IPS-15b (cell line): ENCODE results near the gene MTG2.

Source experiments
- H3K27me3 ChIP-seq: one replicate; pipeline ENCODE4 v1.6.1; 2013; ENCODE audit warnings: low read length; ENCODE audit not compliant: control insufficient read depth, insufficient read depth
- H3K36me3 ChIP-seq: one replicate; pipeline ENCODE4 v1.6.1; 2013; ENCODE audit warnings: low read length; ENCODE audit not compliant: control insufficient read depth, insufficient read depth
- H3K4me1 ChIP-seq: one replicate; pipeline ENCODE4 v1.6.1; 2013; ENCODE audit warnings: mild to moderate bottlenecking, low read length; ENCODE audit not compliant: control insufficient read depth, insufficient read depth
- H3K4me3 ChIP-seq: one replicate; pipeline ENCODE4 v1.5.1; 2013; ENCODE audit warnings: low read depth, low read length
- H3K9ac ChIP-seq: one replicate; pipeline ENCODE4 v1.6.1; 2013; ENCODE audit warnings: low read depth, mild to moderate bottlenecking, low read length
- H3K9me3 ChIP-seq: one replicate; pipeline ENCODE4 v1.6.1; 2013; ENCODE audit warnings: mild to moderate bottlenecking, low read length; ENCODE audit not compliant: control insufficient read depth, insufficient read depth

Gene MTG2

DNA sequence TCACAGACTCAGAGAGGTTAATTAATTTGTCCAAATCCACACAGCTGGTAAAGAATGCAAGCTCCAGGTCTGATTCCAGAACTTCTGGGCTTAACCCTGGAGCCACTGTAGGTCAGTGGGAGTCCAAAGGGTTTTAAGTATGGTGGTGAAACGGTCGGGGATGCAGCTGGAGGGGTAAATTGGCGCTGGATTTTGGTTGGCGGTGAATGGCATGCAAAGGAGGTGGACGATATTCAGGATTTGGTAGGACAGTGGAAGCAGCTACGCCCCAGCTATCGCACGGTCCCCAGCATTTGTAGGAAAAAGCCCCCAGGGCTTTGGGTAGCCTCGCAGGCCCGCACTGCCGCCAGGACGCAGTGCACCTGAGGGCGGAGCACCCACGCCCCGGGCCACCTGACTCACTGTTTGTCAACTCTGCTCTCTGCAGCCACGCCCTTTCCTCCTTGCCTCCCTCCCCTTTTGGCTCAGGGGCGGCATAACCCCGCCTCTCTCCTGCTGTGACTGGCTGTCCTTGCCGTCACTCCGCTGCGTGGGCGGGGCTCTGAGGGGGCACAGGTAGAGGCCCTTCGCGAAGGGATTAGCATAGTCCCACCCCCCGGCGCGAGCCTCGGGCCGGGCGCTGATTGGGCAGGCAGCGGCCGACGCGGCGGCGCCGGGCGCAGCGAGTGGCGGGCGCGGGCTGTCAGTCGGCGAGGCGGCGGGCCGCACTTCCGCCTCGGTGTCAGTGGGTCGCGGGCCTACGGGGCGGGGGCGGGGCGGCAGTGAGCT lies 55.2 kb downstream of the MTG2 start, which contains the start of gene OSBPL2:
TSS of gene OSBPL2 (plus strand) at position 721 of the 768 bp plus-strand sequence. CDS start 17,664 bp downstream, outside the sequence.
- H3K9me3 ChIP-seq: no peaks in the 10 kb centered on the region
- H3K4me1 ChIP-seq: peaks cover 3% of the 10 kb centered on the region
- peaks cover 3% of the 10 kb centered on the region for H3K36me3 ChIP-seq
- H3K27me3 ChIP-seq: no peaks in the 10 kb centered on the region
- peak within 1 kb of the TSS; percentile 54 for H3K9ac ChIP-seq
- H3K4me3 ChIP-seq: peak within 1 kb of the TSS; percentile 82

DNA sequence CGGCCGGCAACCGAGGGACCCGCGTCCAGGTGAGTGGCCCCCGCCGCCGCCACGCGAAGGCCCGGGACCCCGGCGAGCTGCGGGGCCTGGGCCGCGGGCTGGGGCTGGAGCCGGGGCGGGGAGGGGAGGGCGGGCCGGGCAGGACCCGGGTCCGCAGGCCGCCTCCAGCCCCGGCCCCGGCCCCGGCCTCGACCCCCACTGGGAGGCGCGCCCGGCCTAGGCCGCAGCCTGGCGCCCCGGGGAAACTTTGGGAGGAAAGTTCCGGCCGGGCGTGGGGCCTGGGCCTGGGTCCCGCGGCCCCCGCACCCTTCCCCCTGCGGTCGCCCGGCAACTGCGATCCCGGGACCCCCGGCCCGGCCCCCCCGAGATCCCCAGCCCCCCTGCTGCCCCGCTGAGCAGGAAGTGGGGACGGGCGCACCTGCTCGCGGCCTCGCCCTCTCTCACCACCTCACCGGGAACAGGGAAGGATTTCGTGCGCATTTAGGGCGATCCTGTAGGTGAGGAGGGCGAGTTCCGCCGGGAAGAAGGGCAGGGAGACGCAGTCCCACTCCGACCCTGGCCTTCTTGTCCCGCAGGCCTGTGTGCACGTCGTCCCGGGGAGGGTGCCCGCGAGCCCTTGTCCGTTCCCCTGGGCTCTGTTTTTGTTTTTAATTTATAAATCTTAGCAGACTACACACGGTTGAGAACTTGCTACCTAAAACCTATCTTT lies 55.9 kb downstream of the MTG2 start:
- Histone ChIP-seq H3K9me3 (no peaks in the 10 kb centered on the region), H3K27me3 (no peaks in the 10 kb centered on the region), H3K4me3 (peak overlapping the region; percentile 82), H3K4me1 (peaks cover 3% of the 10 kb centered on the region), H3K36me3 (peaks cover 3% of the 10 kb centered on the region), H3K9ac (peak overlapping the region; percentile 54)

- Histone ChIP-seq H3K9ac (peak overlapping the region; percentile 54), H3K4me1 (peaks cover 3% of the 10 kb centered on the region), H3K4me3 (peak overlapping the region; percentile 82), H3K27me3 (no peaks in the 10 kb centered on the region), H3K9me3 (no peaks in the 10 kb centered on the region), H3K36me3 (peaks cover 3% of the 10 kb centered on the region)
These were observed 56.6 kb downstream of the MTG2 start for GRCh38 chr20:62239278-62239879.

- peaks cover 3% of the 10 kb centered on the region for H3K36me3 ChIP-seq
- peaks cover 3% of the 10 kb centered on the region for H3K4me1 ChIP-seq
- no peak overlapping the region for H3K4me3 ChIP-seq
- H3K9me3 ChIP-seq: no peaks in the 10 kb centered on the region
- H3K9ac ChIP-seq: no peak overlapping the region
- H3K27me3 ChIP-seq: no peaks in the 10 kb centered on the region
These were observed 57.3 kb downstream of the MTG2 start for GRCh38 chr20:62240020-62240685.

DNA sequence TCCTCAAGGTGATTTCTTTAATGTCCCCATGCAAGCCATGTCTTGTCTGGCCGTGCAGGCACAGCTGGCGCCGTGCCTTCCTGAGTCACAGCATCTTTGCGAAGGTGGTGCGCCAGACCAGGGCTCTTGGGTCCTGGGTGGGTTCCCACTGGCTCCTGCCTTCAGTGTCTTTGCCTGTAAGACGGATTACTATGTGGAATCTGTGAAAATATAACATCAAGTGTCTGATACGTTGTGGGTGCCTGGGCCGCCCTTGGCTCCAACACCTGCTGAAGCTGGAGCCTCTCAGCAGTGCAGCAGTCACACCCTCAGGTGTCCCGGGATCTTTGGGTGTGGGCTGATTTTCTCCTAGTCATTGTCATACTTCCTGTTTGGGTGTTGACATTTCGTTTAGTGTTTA lies 58.7 kb downstream of the MTG2 start:
- no peak overlapping the region for H3K9ac ChIP-seq
- H3K4me1 ChIP-seq: peaks cover 3% of the 10 kb centered on the region
- no peaks in the 10 kb centered on the region for H3K27me3 ChIP-seq
- H3K36me3 ChIP-seq: peaks cover 3% of the 10 kb centered on the region
- no peak overlapping the region for H3K4me3 ChIP-seq
- H3K9me3 ChIP-seq: no peaks in the 10 kb centered on the region

- H3K4me3 ChIP-seq: no peak overlapping the region
- no peaks in the 10 kb centered on the region for H3K27me3 ChIP-seq
- H3K4me1 ChIP-seq: peaks cover 6% of the 10 kb centered on the region
- peaks cover 3% of the 10 kb centered on the region for H3K36me3 ChIP-seq
- H3K9ac ChIP-seq: no peak overlapping the region
- no peaks in the 10 kb centered on the region for H3K9me3 ChIP-seq
These were observed 59.3 kb downstream of the MTG2 start for GRCh38 chr20:62242176-62242575.

DNA sequence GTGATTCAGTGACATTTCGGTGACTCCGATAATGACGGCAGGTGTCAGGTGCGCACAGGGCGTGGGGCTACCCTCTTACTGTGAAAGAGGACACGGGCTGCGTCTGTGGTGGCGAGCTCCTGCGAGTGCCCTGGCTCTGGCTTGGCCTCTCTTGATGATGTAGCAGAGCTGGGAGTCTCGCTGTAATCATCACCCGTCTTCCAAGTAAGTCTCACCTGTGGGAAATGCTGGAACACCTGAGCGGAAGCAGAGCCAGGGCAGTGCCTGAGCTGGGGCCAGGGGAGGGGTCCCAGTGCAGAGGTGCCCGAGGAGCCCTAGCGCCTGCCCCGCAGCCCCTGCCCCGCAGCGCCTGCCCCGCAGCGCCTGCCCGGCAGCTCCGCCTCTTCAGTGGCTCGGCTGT lies 60.3 kb downstream of the MTG2 start:
- Histone ChIP-seq H3K4me3 (no peak overlapping the region), H3K36me3 (peaks cover 3% of the 10 kb centered on the region), H3K9me3 (no peaks in the 10 kb centered on the region), H3K27me3 (no peaks in the 10 kb centered on the region), H3K4me1 (peaks cover 4% of the 10 kb centered on the region), H3K9ac (peak overlapping the region; percentile 37)

- Histone ChIP-seq H3K9ac (no peak overlapping the region), H3K27me3 (no peaks in the 10 kb centered on the region), H3K4me3 (no peak overlapping the region), H3K4me1 (peaks cover 4% of the 10 kb centered on the region), H3K9me3 (no peaks in the 10 kb centered on the region), H3K36me3 (peaks cover 3% of the 10 kb centered on the region)
These were observed 61.2 kb downstream of the MTG2 start for GRCh38 chr20:62243906-62244515.

DNA sequence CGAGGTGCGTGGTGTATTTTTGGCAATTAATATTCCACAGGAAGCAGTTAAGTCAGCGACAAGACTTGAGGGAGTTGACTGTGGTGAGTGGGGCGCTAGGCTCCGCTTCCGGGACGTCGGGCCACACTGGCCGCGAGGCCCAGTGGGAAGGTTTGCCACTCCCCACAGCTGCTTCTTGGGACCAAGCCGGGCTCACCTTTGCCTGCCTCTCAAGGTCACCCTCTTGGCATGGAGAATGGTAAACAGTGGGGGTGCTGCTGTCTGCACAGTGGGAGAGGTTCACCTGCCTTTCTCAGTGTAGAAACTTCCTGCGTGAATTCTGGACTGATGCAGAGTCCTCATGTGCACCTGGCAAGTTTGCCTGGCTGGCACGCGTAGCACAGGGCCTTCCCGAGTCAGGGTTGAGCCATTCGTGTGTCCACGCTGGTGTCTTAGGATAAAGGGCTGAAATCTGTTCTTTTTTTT lies 61.8 kb downstream of the MTG2 start:
- H3K9me3 ChIP-seq: no peaks in the 10 kb centered on the region
- H3K36me3 ChIP-seq: peaks cover 3% of the 10 kb centered on the region
- no peak overlapping the region for H3K4me3 ChIP-seq
- H3K9ac ChIP-seq: no peak overlapping the region
- peaks cover 4% of the 10 kb centered on the region for H3K4me1 ChIP-seq
- H3K27me3 ChIP-seq: no peaks in the 10 kb centered on the region

GRCh38 chr20:62245911-62246280 lies 63.1 kb downstream of the MTG2 start:
- no peaks in the 10 kb centered on the region for H3K9me3 ChIP-seq
- peaks cover 3% of the 10 kb centered on the region for H3K36me3 ChIP-seq
- H3K27me3 ChIP-seq: no peaks in the 10 kb centered on the region
- peaks cover 4% of the 10 kb centered on the region for H3K4me1 ChIP-seq
- no peak overlapping the region for H3K4me3 ChIP-seq
- no peak overlapping the region for H3K9ac ChIP-seq

DNA sequence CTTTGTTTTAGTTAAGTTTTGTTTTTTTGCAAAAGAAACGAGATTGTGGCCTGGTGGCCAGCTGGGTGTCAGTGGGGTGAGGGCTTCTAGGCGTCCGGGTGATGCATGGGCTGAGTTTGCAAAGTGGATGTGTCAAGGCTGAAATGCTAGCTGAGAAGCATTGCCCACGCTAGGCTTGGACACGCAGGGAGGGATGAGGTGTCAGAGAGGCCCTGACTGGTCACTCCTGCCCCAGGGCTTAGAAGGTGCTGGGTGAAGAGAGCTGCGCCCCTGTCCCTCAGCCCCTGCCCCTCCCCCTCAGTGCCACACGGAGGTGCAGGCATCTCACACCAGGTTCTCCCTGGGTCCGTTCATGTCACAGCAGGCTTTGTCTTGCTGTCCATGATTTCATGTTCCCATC lies 63.6 kb downstream of the MTG2 start:
- H3K9me3 ChIP-seq: no peaks in the 10 kb centered on the region
- no peak overlapping the region for H3K4me3 ChIP-seq
- no peaks in the 10 kb centered on the region for H3K27me3 ChIP-seq
- peaks cover 4% of the 10 kb centered on the region for H3K4me1 ChIP-seq
- no peaks in the 10 kb centered on the region for H3K36me3 ChIP-seq
- no peak overlapping the region for H3K9ac ChIP-seq
